Measurements from ENCODE around the gene PTPRM.

- TF ChIP-seq CTCF (IDR thresholded peaks at IDR 0.05) (no peak), POLR2A (IDR thresholded peaks at IDR 0.05) (no peak), EP300 (IDR thresholded peaks at IDR 0.05) (no peak), POLR2AphosphoS5 (IDR thresholded peaks at IDR 0.05) (no peak)
These were observed 181.3 kb downstream of the PTPRM start for GRCh38 chr18:7748251-7749007.

Measured in sigmoid colon (tissue), 4 donors.